HepG2 (cell line): ENCODE results near the gene LDB2. TPM values are rescaled to one million over a fixed set of nuclear protein-coding genes. Genes with fewer than 3 reads are reported as not detected.

Source experiments
- AHDC1 ChIP-seq: sonication (generic); formaldehyde crosslinking; IDR thresholded peaks from 2 replicates; pipeline ENCODE4 v1.5.1; 2020; ENCODE audit warnings: mild to moderate bottlenecking, missing genetic modification reagents, borderline replicate concordance
- CAMTA2 ChIP-seq: sonication (generic); formaldehyde crosslinking; IDR thresholded peaks from 2 replicates; pipeline ENCODE4 v1.4.0; 2020; ENCODE audit warnings: mild to moderate bottlenecking, missing genetic modification reagents, borderline replicate concordance
- DRAP1 ChIP-seq: IDR thresholded peaks from 2 replicates; pipeline ENCODE4 v1.6.1; 2016; ENCODE audit warnings: missing genetic modification reagents, missing compliant biosample characterization
- FOXA3 ChIP-seq: IDR thresholded peaks from 2 replicates; pipeline ENCODE4 v1.6.1; 2016; ENCODE audit warnings: missing genetic modification reagents, missing compliant biosample characterization
- HIVEP1 ChIP-seq: sonication (generic); formaldehyde crosslinking; IDR thresholded peaks from 2 replicates; pipeline ENCODE4 v1.4.0; 2020; ENCODE audit warnings: mild to moderate bottlenecking, missing genetic modification reagents
- MTF1 ChIP-seq: sonication (generic); formaldehyde crosslinking; IDR thresholded peaks from 2 replicates; pipeline ENCODE4 v1.5.0; 2020; ENCODE audit warnings: missing genetic modification reagents
- NFYC ChIP-seq: IDR thresholded peaks from 2 replicates; pipeline ENCODE4 v1.6.1; 2016; ENCODE audit warnings: missing genetic modification reagents, missing compliant biosample characterization
- RXRB ChIP-seq: IDR thresholded peaks from 2 replicates; pipeline ENCODE4 v1.6.1; 2016; ENCODE audit warnings: borderline replicate concordance, missing genetic modification reagents, missing compliant biosample characterization
- SRSF4 ChIP-seq: fragments of 200-400 bp; formaldehyde crosslinking; IDR thresholded peaks from one replicate; pipeline ENCODE4 v1.6.1; 2018; ENCODE audit warnings: mild to moderate bottlenecking, low read depth, low read length, moderate library complexity; ENCODE audit not compliant: poor library complexity, severe bottlenecking
- TEAD3 ChIP-seq: optimal IDR thresholded peaks from 2 replicates; pipeline ENCODE3; 2016; ENCODE audit warnings: borderline replicate concordance
- ZFX ChIP-seq: sonication (generic); formaldehyde crosslinking; IDR thresholded peaks from 2 replicates; pipeline ENCODE4 v1.4.0; 2020; ENCODE audit warnings: mild to moderate bottlenecking, low read depth, missing genetic modification reagents, moderate library complexity
- ZNF160 ChIP-seq: sonication (generic); formaldehyde crosslinking; IDR thresholded peaks from 2 replicates; pipeline ENCODE4 v1.8.0; 2022; ENCODE audit warnings: mild to moderate bottlenecking, inconsistent platforms, missing genetic modification reagents
- ZNF256 ChIP-seq: sonication (generic); formaldehyde crosslinking; conservative IDR thresholded peaks from 2 replicates; pipeline ENCODE4 v1.4.0; 2020; ENCODE audit warnings: missing genetic modification reagents
- ZNF34 ChIP-seq: sonication (generic); formaldehyde crosslinking; IDR thresholded peaks from 2 replicates; pipeline ENCODE4 v1.4.0; 2020; ENCODE audit warnings: mild to moderate bottlenecking, missing genetic modification reagents, borderline replicate concordance
- ZNF547 ChIP-seq: sonication (generic); formaldehyde crosslinking; IDR thresholded peaks from 2 replicates; pipeline ENCODE4 v1.5.1; 2020; ENCODE audit warnings: mild to moderate bottlenecking, missing genetic modification reagents
- ZNF569 ChIP-seq: sonication (generic); formaldehyde crosslinking; IDR thresholded peaks from 2 replicates; pipeline ENCODE4 v1.5.0; 2020; ENCODE audit warnings: mild to moderate bottlenecking, missing genetic modification reagents, moderate library complexity, borderline replicate concordance
- ZNF646 ChIP-seq: sonication (generic); formaldehyde crosslinking; IDR thresholded peaks from 2 replicates; pipeline ENCODE4 v1.9.0; 2021; ENCODE audit warnings: mild to moderate bottlenecking, missing genetic modification reagents
- ZNF816 ChIP-seq: sonication (generic); formaldehyde crosslinking; IDR thresholded peaks from 2 replicates; pipeline ENCODE4 v1.8.0; 2022; ENCODE audit warnings: missing genetic modification reagents, mild to moderate bottlenecking, borderline replicate concordance
- polyA plus RNA-seq, 8 experiments: library from polyadenylated mRNA; depleted of rRNA in 3 of 8; stranded (reverse) in 7 of 8; unstranded in 1 of 8; fragments of >200 nt; fragmentation: Illumina TruSeq in 4 of 8; extraction: Trizol in 4 of 8; gene quantifications; 2 replicates each; pipeline versions ENCODE4 v1.2.1 to v1.2.3, GENCODE V29; 2011 to 2016; ENCODE audit warnings: low read depth in 4 of 8, missing spikeins in 1 of 8, mixed read lengths in 1 of 8; ENCODE audit not compliant: insufficient read depth in 1 of 8
- total RNA-seq, 5 experiments: library from RNA; depleted of rRNA; stranded (reverse); fragments of >200 nt; fragmentation: Illumina TruSeq; extraction: Trizol; gene quantifications; 2 replicates each; pipeline ENCODE4 v1.2.3, GENCODE V29; 2016; ENCODE audit warnings: low read depth in 1 of 5

LDB2 gene
- total and polyA plus RNA-seq, 2 of the 13 experiments (the other 11 are each of a cell fraction or from before 2014, with no cell fraction given): not detected

GRCh38 chr4:16835597-16836247 lies 62.7 kb downstream of the LDB2 start (continued):
- peak; percentile 95; the same call in 1 of the 2 replicates for TF ChIP-seq AHDC1
- no peak for TF ChIP-seq HIVEP1 (CRISPR knock-in tag)
- peak; percentile 90 for TF ChIP-seq FOXA3 (CRISPR knock-in tag)
- TF ChIP-seq ZNF160 (CRISPR knock-in tag): no peak
- TF ChIP-seq RXRB (CRISPR knock-in tag): peak; percentile 40; the same call in 1 of the 2 replicates
- TF ChIP-seq ZNF547 (CRISPR knock-in tag): no peak
- TF ChIP-seq CAMTA2 (CRISPR knock-in tag): no peak
- TF ChIP-seq ZNF816 (CRISPR knock-in tag): no peak
- no peak for TF ChIP-seq ZNF34 (CRISPR knock-in tag)
- peak; percentile 58; the same call in 1 of the 2 replicates for TF ChIP-seq ZNF646
- peak; percentile 10 for TF ChIP-seq TEAD3 (CRISPR knock-in tag)
- TF ChIP-seq ZFX (CRISPR knock-in tag): no peak
- TF ChIP-seq ZNF569 (CRISPR knock-in tag): no peak
- no peak for TF ChIP-seq NFYC (CRISPR knock-in tag)
- TF ChIP-seq SRSF4: no peak
- TF ChIP-seq ZNF256: no peak
- no peak for TF ChIP-seq MTF1 (CRISPR knock-in tag)
- TF ChIP-seq DRAP1 (CRISPR knock-in tag): 0 out of 2 replicates have a peak, but pooled peaks have one; percentile 37
